Ovary (tissue), 3 donors: Measurements from ENCODE around the gene BBX.

Experiments used
- EP300 ChIP-seq: sonication (generic); formaldehyde crosslinking; IDR thresholded peaks from one replicate; pipeline ENCODE4 v1.6.1; 2017; ENCODE audit warnings: antibody characterized with exemption
- POLR2A ChIP-seq: fragments of 450-650 bp; IDR thresholded peaks from one replicate; pipeline ENCODE4 v1.6.1; 2017; ENCODE audit warnings: antibody characterized with exemption, mild to moderate bottlenecking, moderate library complexity
- TF ChIP-seq, protein P1 (sequence below), 3 donors: fragments of 450-650 bp in 2 of 3; fragments of 200-600 bp in 1 of 3; IDR thresholded peaks; one replicate each; pipeline versions ENCODE4 v1.5.1 to v1.8.0; 2016 to 2022; ENCODE audit warnings: antibody characterized with exemption in 3 of 3, mild to moderate bottlenecking in 1 of 3
- donor health status: DM: no; HTN: no; CAD: no.

DNA sequence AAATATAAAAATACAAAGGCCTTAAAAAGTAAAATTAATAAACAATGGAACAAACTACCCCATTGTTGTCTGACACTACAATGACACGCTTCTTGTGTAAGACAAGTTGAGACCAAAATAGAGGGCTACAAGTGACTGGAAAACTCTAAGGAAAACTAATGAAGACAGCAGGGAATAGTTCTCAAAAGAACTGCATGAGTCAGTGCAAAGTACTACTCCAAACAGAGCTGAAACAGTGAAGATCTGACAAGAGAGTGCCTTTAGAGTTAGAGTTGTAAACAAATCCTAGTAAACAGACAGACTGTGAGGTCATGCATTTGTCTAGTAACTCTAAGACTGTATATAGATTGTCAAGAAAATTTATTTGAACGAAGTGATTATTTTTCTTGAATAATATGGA, 233.9 kb downstream of the BBX start:
- TF ChIP-seq, protein P1, sequence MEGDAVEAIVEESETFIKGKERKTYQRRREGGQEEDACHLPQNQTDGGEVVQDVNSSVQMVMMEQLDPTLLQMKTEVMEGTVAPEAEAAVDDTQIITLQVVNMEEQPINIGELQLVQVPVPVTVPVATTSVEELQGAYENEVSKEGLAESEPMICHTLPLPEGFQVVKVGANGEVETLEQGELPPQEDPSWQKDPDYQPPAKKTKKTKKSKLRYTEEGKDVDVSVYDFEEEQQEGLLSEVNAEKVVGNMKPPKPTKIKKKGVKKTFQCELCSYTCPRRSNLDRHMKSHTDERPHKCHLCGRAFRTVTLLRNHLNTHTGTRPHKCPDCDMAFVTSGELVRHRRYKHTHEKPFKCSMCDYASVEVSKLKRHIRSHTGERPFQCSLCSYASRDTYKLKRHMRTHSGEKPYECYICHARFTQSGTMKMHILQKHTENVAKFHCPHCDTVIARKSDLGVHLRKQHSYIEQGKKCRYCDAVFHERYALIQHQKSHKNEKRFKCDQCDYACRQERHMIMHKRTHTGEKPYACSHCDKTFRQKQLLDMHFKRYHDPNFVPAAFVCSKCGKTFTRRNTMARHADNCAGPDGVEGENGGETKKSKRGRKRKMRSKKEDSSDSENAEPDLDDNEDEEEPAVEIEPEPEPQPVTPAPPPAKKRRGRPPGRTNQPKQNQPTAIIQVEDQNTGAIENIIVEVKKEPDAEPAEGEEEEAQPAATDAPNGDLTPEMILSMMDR (IDR thresholded peaks at IDR 0.05) = no peak
- TF ChIP-seq POLR2A (no peak), EP300 (no peak)
